Tibial nerve (tissue), 4 donors: ENCODE data around the gene KATNBL1. TPM values are rescaled to one million over a fixed set of nuclear protein-coding genes. Genes with fewer than 3 reads are reported as not detected.
"Not testable (repeated sequence)": the region's sequence is repeated elsewhere in the genome, so short reads cannot be mapped to it uniquely, and the experiment has no call there.

Experiments used
- DNase-seq, 2 donors: peaks; one replicate each; pipeline ENCODE4 v3.0.0-alpha.2; 2019; ENCODE audit warnings: low spot score in 2 of 2
- H3K27ac ChIP-seq, 4 donors: fragments of 200-600 bp; sonication (generic) in 3 of 4; one replicate each; pipeline ENCODE4 v1.5.1; 2017 to 2019; ENCODE audit warnings: mild to moderate bottlenecking in 1 of 4
- H3K27me3 ChIP-seq, 2 donors: fragments of 200-600 bp; sonication (generic) in 1 of 2; one replicate each; pipeline versions ENCODE4 v1.5.1 to v1.6.0; 2017 to 2019
- H3K36me3 ChIP-seq, 3 donors: fragments of 200-600 bp; sonication (generic); one replicate each; pipeline ENCODE4 v1.5.1; 2018 to 2019
- H3K4me1 ChIP-seq, 4 donors: fragments of 200-600 bp; sonication (generic) in 3 of 4; one replicate each; pipeline ENCODE4 v1.5.1; 2017 to 2019
- H3K4me3 ChIP-seq, 4 donors: fragments of 200-600 bp; sonication (generic) in 3 of 4; one replicate each; pipeline ENCODE4 v1.5.1; 2017 to 2019; ENCODE audit warnings: mild to moderate bottlenecking in 1 of 4, moderate library complexity in 1 of 4
- H3K9me3 ChIP-seq, 4 donors: fragments of 200-600 bp; sonication (generic) in 3 of 4; one replicate each; pipeline ENCODE4 v1.5.1; 2017 to 2019
- CTCF ChIP-seq, 5 experiments: fragments of 200-600 bp in 3 of 5; fragments of 450-650 bp in 2 of 5; sonication (generic) in 3 of 5; IDR thresholded peaks; one replicate each; pipeline ENCODE4 v1.5.1; 2016 to 2019; ENCODE audit warnings: antibody characterized with exemption in 5 of 5, mild to moderate bottlenecking in 3 of 5, moderate library complexity in 2 of 5
- EP300 ChIP-seq, 2 donors: sonication (generic); formaldehyde crosslinking; IDR thresholded peaks; one replicate each; pipeline ENCODE4 v1.6.1; 2017; ENCODE audit warnings: antibody characterized with exemption in 2 of 2, mild to moderate bottlenecking in 1 of 2
- POLR2A ChIP-seq, 2 donors: fragments of 450-650 bp; IDR thresholded peaks; one replicate each; pipeline ENCODE4 v1.6.1; 2017; ENCODE audit warnings: antibody characterized with exemption in 2 of 2, mild to moderate bottlenecking in 2 of 2, moderate library complexity in 2 of 2
- WGBS, 2 donors: methylation state at CpG; one replicate each; pipeline ENCODE4 v1.1.5; 2018; 5-methylcytosine and 5-hydroxymethylcytosine counted together
- total RNA-seq, 4 donors: library from RNA; depleted of rRNA; stranded (reverse); fragments of >200 nt; gene quantifications; one replicate each; pipeline ENCODE4 v1.1.0, GENCODE V29; 2016

The KATNBL1 gene
- total RNA-seq, 4 donors from 2014 or later = 81.4 to 104 (median 87.8) TPM

DNA sequence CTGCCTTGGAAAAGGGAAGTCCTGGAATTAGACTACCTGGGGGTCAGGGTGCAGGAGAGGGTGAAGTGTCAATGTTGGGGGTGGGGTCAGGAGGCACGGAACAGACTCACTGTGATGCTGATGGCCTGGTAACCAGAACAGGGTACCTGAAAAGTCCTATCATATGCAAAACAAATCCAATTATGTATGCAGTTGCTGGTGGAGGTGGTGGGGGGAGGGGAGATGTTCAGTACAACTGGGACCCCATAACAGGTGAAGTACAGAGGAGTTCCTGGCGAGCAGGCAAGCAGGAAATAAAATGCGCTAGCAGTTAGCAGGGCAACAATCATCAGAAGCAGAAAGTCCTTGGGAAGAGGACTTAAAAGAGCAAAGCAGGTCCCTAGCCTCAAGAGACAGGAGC lies 4.2 kb upstream of the KATNBL1 start:
- no peak overlapping the region for H3K27ac ChIP-seq
- TF ChIP-seq POLR2A (IDR thresholded peaks at IDR 0.05) = no peak
- no peak for TF ChIP-seq EP300 (IDR thresholded peaks at IDR 0.05)
- no peak for TF ChIP-seq CTCF (IDR thresholded peaks at IDR 0.05)
- no peak overlapping the region for H3K4me3 ChIP-seq
- no peaks in the 10 kb centered on the region for H3K9me3 ChIP-seq
- 53 to 54% methylated on average over 3 of the region's 3 CpGs for WGBS, 2 donors
- peaks cover 0 to 4% (median 1%) of the 10 kb centered on the region in 4 donors for H3K4me1 ChIP-seq
- DNase-seq = no peak
- H3K27me3 ChIP-seq = no peaks in the 10 kb centered on the region
- no peaks in the 10 kb centered on the region for H3K36me3 ChIP-seq

- DNase-seq = no peak
- whole genome bisulfite sequencing, 2 donors = 33 to 35% methylated on average over 4 of the region's 4 CpGs
- Histone ChIP-seq H3K9me3 (no peaks in the 10 kb centered on the region), H3K4me1 (peaks cover 0 to 9% (median 6%) of the 10 kb centered on the region in 4 donors), H3K27me3 (no peaks in the 10 kb centered on the region), H3K27ac (no peak overlapping the region), H3K36me3 (no peaks in the 10 kb centered on the region), H3K4me3 (no peak overlapping the region)
- TF ChIP-seq EP300 (IDR thresholded peaks at IDR 0.05) (no peak), CTCF (IDR thresholded peaks at IDR 0.05) (no peak), POLR2A (IDR thresholded peaks at IDR 0.05) (no peak)
Measured at GRCh38 chr15:34213690-34214089, 3.8 kb upstream of the KATNBL1 start.

DNA sequence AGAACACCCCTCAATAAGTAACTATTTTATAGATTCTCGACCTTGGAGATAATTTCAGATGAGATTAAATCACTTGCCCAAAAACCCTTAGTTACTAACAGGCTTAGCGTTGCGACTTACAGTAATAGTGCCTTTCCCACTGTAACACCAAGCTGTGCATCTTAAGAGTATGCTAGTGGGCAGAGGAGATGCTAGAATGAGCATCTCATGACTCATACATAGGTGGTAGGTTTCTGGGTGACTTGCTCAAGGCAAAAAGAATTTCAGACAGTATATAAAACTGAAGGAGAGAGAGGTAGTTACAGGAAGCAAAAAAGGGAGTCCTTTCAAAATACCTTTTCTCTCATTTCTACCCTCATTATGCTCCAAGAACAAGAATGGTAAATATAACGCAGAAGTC lies 3.9 kb downstream of the KATNBL1 start:
- peaks cover 0 to 24% (median 11%) of the 10 kb centered on the region in 4 donors for H3K4me1 ChIP-seq
- WGBS, 2 donors = 91 to 93% methylated on average over 4 of the region's 4 CpGs
- no peak overlapping the region for H3K4me3 ChIP-seq
- H3K27ac ChIP-seq = no peak overlapping the region
- H3K9me3 ChIP-seq = no peaks in the 10 kb centered on the region
- no peaks in the 10 kb centered on the region for H3K27me3 ChIP-seq
- no peak for DNase-seq
- peaks cover 0 to 6% (median 0%) of the 10 kb centered on the region in 3 donors for H3K36me3 ChIP-seq
- TF ChIP-seq POLR2A (IDR thresholded peaks at IDR 0.05) (no peak), CTCF (IDR thresholded peaks at IDR 0.05) (no peak), EP300 (IDR thresholded peaks at IDR 0.05) (no peak)

DNA sequence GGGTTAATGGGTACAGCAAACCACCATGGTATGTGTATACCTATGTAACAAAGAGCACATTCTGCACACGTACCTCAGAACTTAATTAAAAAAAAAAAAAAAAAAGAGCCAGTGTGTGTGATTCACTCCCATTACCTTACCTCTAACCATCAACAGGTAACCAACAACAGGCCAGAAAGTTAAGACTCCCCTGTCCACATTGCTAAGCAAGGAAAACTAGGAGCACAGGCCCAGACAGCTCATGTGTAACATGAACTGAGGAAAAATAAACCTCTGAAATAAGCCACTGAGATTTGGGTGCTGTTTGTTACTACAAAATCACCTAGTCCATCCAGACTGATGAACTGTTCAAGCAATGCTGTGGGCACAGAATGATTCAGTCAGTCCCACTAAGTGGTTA lies 6.0 kb downstream of the KATNBL1 start:
- H3K27ac ChIP-seq = no peak overlapping the region
- peaks cover 0 to 16% (median 0%) of the 10 kb centered on the region in 3 donors for H3K36me3 ChIP-seq
- H3K9me3 ChIP-seq = no peaks in the 10 kb centered on the region
- 100% methylated on average over 1 of the region's 1 CpG for WGBS, 2 donors
- DNase-seq = no peak
- H3K4me3 ChIP-seq = no peak overlapping the region
- H3K27me3 ChIP-seq = no peaks in the 10 kb centered on the region
- TF ChIP-seq POLR2A (IDR thresholded peaks at IDR 0.05) (no peak), EP300 (IDR thresholded peaks at IDR 0.05) (no peak), CTCF (IDR thresholded peaks at IDR 0.05) (no peak)
- peaks cover 0 to 18% (median 8%) of the 10 kb centered on the region in 4 donors for H3K4me1 ChIP-seq

DNA sequence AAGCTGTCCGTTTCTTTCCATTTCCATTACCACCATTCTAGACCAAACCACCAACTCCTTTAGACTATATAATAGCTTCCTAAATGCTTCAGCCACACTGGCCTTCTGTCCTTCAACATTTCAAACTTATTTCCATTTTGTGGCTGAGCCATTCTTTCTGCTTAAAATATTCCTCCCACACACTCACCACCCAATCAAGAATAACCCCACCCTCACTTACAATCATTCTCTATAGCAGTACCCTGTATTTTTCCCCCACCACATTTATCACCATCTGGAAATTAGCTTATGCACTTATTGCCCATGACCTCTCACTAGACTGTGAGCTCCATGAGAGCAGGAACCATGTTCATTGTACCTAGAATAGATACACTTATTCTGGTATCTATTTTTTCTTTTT lies 6.6 kb downstream of the KATNBL1 start:
- TF ChIP-seq EP300 (IDR thresholded peaks at IDR 0.05) = no peak
- no peak for TF ChIP-seq POLR2A (IDR thresholded peaks at IDR 0.05)
- TF ChIP-seq CTCF (IDR thresholded peaks at IDR 0.05) = no peak
- H3K4me3 ChIP-seq = no peak overlapping the region
- H3K9me3 ChIP-seq = no peaks in the 10 kb centered on the region
- 51 to 56% methylated on average over 1 of the region's 1 CpG for WGBS, 2 donors
- H3K27me3 ChIP-seq = no peaks in the 10 kb centered on the region
- peaks cover 0 to 18% (median 0%) of the 10 kb centered on the region in 3 donors for H3K36me3 ChIP-seq
- H3K27ac ChIP-seq = no peak overlapping the region
- peaks cover 0 to 12% (median 2%) of the 10 kb centered on the region in 4 donors for H3K4me1 ChIP-seq
- DNase-seq = no peak

DNA sequence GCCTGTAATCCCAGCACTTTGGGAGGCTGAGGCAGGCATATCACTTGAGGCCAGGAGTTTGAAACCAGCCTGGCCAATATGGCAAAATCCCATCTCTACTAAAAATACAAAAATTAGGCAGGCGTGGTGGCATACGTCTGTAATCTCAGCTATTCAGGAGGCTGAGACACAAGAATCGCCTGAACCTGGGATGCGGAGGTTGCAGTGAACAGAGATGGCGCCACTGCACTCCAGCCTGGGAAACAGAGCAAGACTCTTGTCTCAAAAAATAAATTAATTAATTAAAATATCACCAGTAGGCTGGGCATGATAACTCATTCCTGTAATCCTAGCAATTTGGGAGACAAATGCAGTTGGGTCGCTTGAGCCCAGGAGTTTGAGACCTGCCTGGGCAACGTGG lies 16.6 kb downstream of the KATNBL1 start:
- not testable (repeated sequence) for H3K4me3 ChIP-seq, H3K36me3 ChIP-seq, H3K27me3 ChIP-seq, H3K27ac ChIP-seq, H3K4me1 ChIP-seq, DNase-seq, H3K9me3 ChIP-seq
- 85 to 92% methylated on average over 7 of the region's 7 CpGs for WGBS, 2 donors
